GM18861 (cell line): ENCODE results near the gene AGR2.
"Not testable (repeated sequence)": the region's sequence is repeated elsewhere in the genome, so short reads cannot be mapped to it uniquely, and the experiment has no call there.

Experiments used
- ATAC-seq: cut with Tn5 transposase; IDR thresholded peaks from one replicate; pipeline ENCODE4 v1.9.1; 2021; ENCODE audit not compliant: unreplicated experiment

AGR2 gene

GRCh38 chr7:16804674-16805439, at the start of gene AGR2:
Gene AGR2 (minus strand): TSS chr7:16804999. CDS start chr7:16801796, 3,203 bp downstream.
- no peak for ATAC-seq

GRCh38 chr7:16853189-16853588, 48.4 kb upstream of the AGR2 start:
- not testable (repeated sequence) for ATAC-seq

GRCh38 chr7:16851829-16852228, 47.0 kb upstream of the AGR2 start:
- no peak for ATAC-seq

GRCh38 chr7:16850614-16851466, 46.0 kb upstream of the AGR2 start:
- ATAC-seq, result no peak

- ATAC-seq, result no peak
Observed at GRCh38 chr7:16849296-16850148, 44.7 kb upstream of the AGR2 start.

- no peak for ATAC-seq
Observed at GRCh38 chr7:16847381-16847860, 42.6 kb upstream of the AGR2 start.

- ATAC-seq, result no peak
Observed at GRCh38 chr7:16846601-16847165, 41.9 kb upstream of the AGR2 start.

GRCh38 chr7:16845746-16846145, 40.9 kb upstream of the AGR2 start:
- no peak for ATAC-seq

GRCh38 chr7:16841681-16842080, 36.9 kb upstream of the AGR2 start:
- no peak for ATAC-seq

GRCh38 chr7:16840094-16840493, 35.3 kb upstream of the AGR2 start:
- ATAC-seq, result no peak

- no peak for ATAC-seq
Observed at GRCh38 chr7:16839646-16840045, 34.8 kb upstream of the AGR2 start.

- ATAC-seq, result no peak
Observed at GRCh38 chr7:16838891-16839290, 34.1 kb upstream of the AGR2 start.

GRCh38 chr7:16838386-16838785, 33.6 kb upstream of the AGR2 start:
- ATAC-seq, result no peak

- no peak for ATAC-seq
Observed at GRCh38 chr7:16836481-16836880, 31.7 kb upstream of the AGR2 start.

- ATAC-seq, result no peak
Observed at GRCh38 chr7:16833373-16833772, 28.6 kb upstream of the AGR2 start.

- ATAC-seq, result no peak
Observed at GRCh38 chr7:16826060-16826459, 21.3 kb upstream of the AGR2 start.

- no peak for ATAC-seq
Observed at GRCh38 chr7:16822029-16822428, 17.2 kb upstream of the AGR2 start.

GRCh38 chr7:16818732-16819131, 13.9 kb upstream of the AGR2 start:
- ATAC-seq, result no peak

- ATAC-seq, result no peak
Observed at GRCh38 chr7:16817536-16817935, 12.7 kb upstream of the AGR2 start.

GRCh38 chr7:16816824-16817223, 12.0 kb upstream of the AGR2 start:
- no peak for ATAC-seq

GRCh38 chr7:16815001-16815400, 10.2 kb upstream of the AGR2 start:
- ATAC-seq, result no peak
